SK-N-SH treated with all-trans-retinoic acid at 6 μM for 48 hours (cell line): ENCODE data around the gene HES3.

ENCODE experiments used
- ATAC-seq: fragments of 200-7000 bp; cut with Tn5 transposase; 3 replicates; pipeline ENCODE4 v1.9.1; 2020; ENCODE audit warnings: mild to moderate bottlenecking, moderate library complexity
- ARNTL ChIP-seq: fragments of 450-650 bp; formaldehyde crosslinking; IDR thresholded peaks from 2 replicates; pipeline ENCODE4 v1.5.0; 2020; ENCODE audit warnings: low read depth, mild to moderate bottlenecking, moderate library complexity, borderline replicate concordance
- BACH2 ChIP-seq: fragments of 250-450 bp; sonication (Bioruptor Pico); IDR thresholded peaks from 2 replicates; pipeline ENCODE4 v1.9.0; 2021; ENCODE audit warnings: mild to moderate bottlenecking, borderline replicate concordance
- CSRNP3 ChIP-seq: fragments of 250-450 bp; sonication (Bioruptor Pico); IDR thresholded peaks from 2 replicates; pipeline ENCODE4 v1.5.1; 2021; ENCODE audit warnings: mild to moderate bottlenecking, moderate library complexity
- ESRRG ChIP-seq: fragments of 250-450 bp; sonication (Bioruptor Pico); IDR thresholded peaks from 2 replicates; pipeline ENCODE4 v1.6.1; 2021; ENCODE audit warnings: mild to moderate bottlenecking
- GLIS3 ChIP-seq: fragments of 250-450 bp; sonication (Bioruptor Pico); IDR thresholded peaks from 2 replicates; pipeline ENCODE4 v1.5.0; 2020; ENCODE audit warnings: mild to moderate bottlenecking, moderate library complexity
- ISL1 ChIP-seq: fragments of 250-450 bp; sonication (Bioruptor Pico); IDR thresholded peaks from 2 replicates; pipeline ENCODE4 v2.1.2; 2022; ENCODE audit warnings: mild to moderate bottlenecking, moderate library complexity
- PATZ1 ChIP-seq: fragments of 250-450 bp; sonication (Bioruptor Pico); IDR thresholded peaks from 2 replicates; pipeline ENCODE4 v1.8.0; 2020; ENCODE audit warnings: mild to moderate bottlenecking, moderate library complexity, borderline replicate concordance
- PPARA ChIP-seq: fragments of 250-450 bp; sonication (Bioruptor Pico); IDR thresholded peaks from 2 replicates; pipeline ENCODE4 v1.5.0; 2020; ENCODE audit warnings: mild to moderate bottlenecking, borderline replicate concordance
- RARB ChIP-seq: fragments of 250-450 bp; sonication (Bioruptor Pico); IDR thresholded peaks from 2 replicates; pipeline ENCODE4 v1.8.0; 2021; ENCODE audit warnings: mild to moderate bottlenecking, moderate library complexity
- SNAI2 ChIP-seq: fragments of 250-450 bp; sonication (Bioruptor Pico); IDR thresholded peaks from 2 replicates; pipeline ENCODE4 v1.5.0; 2020; ENCODE audit warnings: mild to moderate bottlenecking, moderate library complexity
- TCF4 ChIP-seq: fragments of 250-450 bp; sonication (Bioruptor Pico); IDR thresholded peaks from 2 replicates; pipeline ENCODE4 v1.8.0; 2021; ENCODE audit warnings: mild to moderate bottlenecking, moderate library complexity, borderline replicate concordance
- TOX ChIP-seq: fragments of 250-450 bp; sonication (Bioruptor Pico); IDR thresholded peaks from 2 replicates; pipeline ENCODE4 v1.8.0; 2021; ENCODE audit warnings: mild to moderate bottlenecking, moderate library complexity, borderline replicate concordance
- ZC3H10 ChIP-seq: fragments of 250-450 bp; sonication (Bioruptor Pico); IDR thresholded peaks from 2 replicates; pipeline ENCODE4 v1.5.1; 2021; ENCODE audit warnings: mild to moderate bottlenecking, moderate library complexity
- ZFP3 ChIP-seq: fragments of 250-450 bp; sonication (Bioruptor Pico); IDR thresholded peaks from 2 replicates; pipeline ENCODE4 v1.5.0; 2020; ENCODE audit warnings: mild to moderate bottlenecking, moderate library complexity
- ZFP30 ChIP-seq: fragments of 450-650 bp; formaldehyde crosslinking; IDR thresholded peaks from 2 replicates; pipeline ENCODE4 v1.5.0; 2022; ENCODE audit warnings: mild to moderate bottlenecking, moderate library complexity
- ZNF565 ChIP-seq: fragments of 450-650 bp; formaldehyde crosslinking; conservative IDR thresholded peaks from 2 replicates; pipeline ENCODE4 v1.5.0; 2020; ENCODE audit warnings: low read depth, mild to moderate bottlenecking, moderate library complexity
- ZNF70 ChIP-seq: fragments of 450-650 bp; formaldehyde crosslinking; IDR thresholded peaks from 2 replicates; pipeline ENCODE4 v1.5.0; 2020; ENCODE audit warnings: mild to moderate bottlenecking, moderate library complexity
- ZNF8 ChIP-seq: fragments of 450-650 bp; formaldehyde crosslinking; IDR thresholded peaks from 2 replicates; pipeline ENCODE4 v1.5.0; 2020; ENCODE audit warnings: mild to moderate bottlenecking, moderate library complexity
- TF ChIP-seq, protein P1 (sequence below): fragments of 250-450 bp; sonication (Bioruptor Pico); IDR thresholded peaks from 2 replicates; pipeline ENCODE4 v1.5.1; 2020; ENCODE audit warnings: low read depth, mild to moderate bottlenecking, moderate library complexity
- TF ChIP-seq, protein P2 (sequence below): fragments of 250-450 bp; sonication (Bioruptor Pico); IDR thresholded peaks from 2 replicates; pipeline ENCODE4 v1.5.0; 2020; ENCODE audit warnings: mild to moderate bottlenecking, moderate library complexity
- TF ChIP-seq, protein P3 (sequence below): fragments of 250-450 bp; sonication (Bioruptor Pico); IDR thresholded peaks from 2 replicates; pipeline ENCODE4 v1.8.0; 2021; ENCODE audit warnings: low read depth, mild to moderate bottlenecking, moderate library complexity, borderline replicate concordance

Gene HES3

DNA sequence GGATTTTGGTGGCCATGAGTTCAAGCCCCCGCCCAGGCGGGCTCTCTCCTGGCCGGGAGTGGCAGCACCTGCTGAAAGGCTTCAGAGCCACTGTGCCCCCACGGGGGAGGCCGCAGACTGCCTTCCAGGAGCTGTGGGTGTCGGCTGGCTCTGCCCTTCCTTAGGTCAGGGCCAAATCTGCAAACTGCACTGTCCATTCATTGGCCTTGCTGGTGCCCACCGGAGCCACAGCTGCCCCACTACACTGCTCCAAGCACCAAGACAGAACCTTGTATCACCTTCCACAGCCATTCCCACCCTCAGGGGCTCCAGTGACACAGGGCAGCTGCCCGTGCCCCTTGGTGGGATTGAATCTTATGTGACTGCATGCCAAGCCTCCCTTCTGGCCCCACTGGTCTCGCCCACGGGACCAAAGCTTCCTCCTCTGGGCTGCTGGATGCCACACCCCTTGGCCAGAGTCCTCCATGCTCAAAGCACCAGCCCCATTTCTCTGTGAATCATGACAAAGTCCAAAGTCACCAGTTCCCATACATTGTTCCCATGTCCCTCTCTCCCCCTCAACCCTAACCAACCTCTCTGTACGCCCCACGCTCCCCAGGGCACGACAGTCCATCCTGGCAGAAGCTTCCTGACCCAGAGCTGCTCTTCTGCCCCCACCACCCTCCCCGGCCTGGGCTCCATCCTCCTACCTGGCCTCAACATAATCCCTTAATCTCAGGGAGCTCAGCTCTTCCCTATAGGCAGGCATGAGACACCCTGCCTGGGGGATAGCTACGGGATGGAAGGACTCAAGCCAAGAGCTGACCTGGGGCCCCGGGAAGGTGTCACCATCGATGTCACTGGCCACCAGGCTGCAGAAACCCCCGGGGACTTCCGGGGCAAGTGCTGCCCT is 37.8 kb downstream of the HES3 start:
- ATAC-seq, result no peak
- no peak for TF ChIP-seq TCF4
- TF ChIP-seq ZFP30 (CRISPR knock-in tag), result no peak
- TF ChIP-seq, protein P1, sequence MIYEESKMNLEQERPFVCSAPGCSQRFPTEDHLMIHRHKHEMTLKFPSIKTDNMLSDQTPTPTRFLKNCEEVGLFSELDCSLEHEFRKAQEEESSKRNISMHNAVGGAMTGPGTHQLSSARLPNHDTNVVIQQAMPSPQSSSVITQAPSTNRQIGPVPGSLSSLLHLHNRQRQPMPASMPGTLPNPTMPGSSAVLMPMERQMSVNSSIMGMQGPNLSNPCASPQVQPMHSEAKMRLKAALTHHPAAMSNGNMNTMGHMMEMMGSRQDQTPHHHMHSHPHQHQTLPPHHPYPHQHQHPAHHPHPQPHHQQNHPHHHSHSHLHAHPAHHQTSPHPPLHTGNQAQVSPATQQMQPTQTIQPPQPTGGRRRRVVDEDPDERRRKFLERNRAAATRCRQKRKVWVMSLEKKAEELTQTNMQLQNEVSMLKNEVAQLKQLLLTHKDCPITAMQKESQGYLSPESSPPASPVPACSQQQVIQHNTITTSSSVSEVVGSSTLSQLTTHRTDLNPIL, result no peak
- no peak for TF ChIP-seq ISL1 (CRISPR knock-in tag)
- TF ChIP-seq BACH2 (CRISPR knock-in tag), result no peak
- no peak for TF ChIP-seq RARB
- TF ChIP-seq ZC3H10, result no peak
- TF ChIP-seq CSRNP3 (CRISPR knock-in tag), result no peak
- no peak for TF ChIP-seq ZNF70 (CRISPR knock-in tag)
- no peak for TF ChIP-seq GLIS3
- TF ChIP-seq PATZ1 (CRISPR knock-in tag), result no peak
- no peak for TF ChIP-seq ARNTL

DNA sequence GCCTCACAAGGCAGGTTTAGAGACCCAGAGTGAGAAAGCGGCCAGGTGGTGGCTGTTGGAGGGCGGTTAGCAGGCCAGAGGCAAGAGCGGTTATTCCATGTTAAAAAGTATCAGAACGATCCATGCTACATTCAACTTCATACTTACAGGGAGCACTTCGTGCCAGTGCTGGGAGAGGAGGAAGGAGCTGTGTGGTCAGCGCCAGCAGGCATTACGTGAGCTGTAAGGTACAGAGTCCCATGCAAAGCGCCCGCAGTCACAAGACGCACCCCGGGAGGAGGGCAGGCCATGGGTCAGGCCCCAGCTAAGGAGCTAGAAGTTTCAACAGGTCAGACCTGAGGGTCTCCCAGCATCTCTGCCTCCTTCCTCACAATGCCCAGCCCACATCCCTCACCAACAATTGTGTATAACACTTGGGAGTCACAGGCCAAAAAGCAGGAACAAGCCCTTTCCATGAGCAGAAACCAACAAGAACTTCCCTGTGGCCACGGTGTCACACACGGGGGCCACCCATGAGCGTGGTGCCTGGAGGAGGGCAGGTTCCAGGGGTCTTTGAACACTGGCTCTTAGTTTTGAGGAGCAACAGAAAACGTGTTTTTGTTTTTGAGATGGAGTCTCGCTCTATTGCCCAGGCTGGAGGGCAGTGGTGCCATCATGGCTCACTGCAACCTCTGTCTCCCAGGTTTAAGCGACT is 38.7 kb downstream of the HES3 start:
- no peak for ATAC-seq

DNA sequence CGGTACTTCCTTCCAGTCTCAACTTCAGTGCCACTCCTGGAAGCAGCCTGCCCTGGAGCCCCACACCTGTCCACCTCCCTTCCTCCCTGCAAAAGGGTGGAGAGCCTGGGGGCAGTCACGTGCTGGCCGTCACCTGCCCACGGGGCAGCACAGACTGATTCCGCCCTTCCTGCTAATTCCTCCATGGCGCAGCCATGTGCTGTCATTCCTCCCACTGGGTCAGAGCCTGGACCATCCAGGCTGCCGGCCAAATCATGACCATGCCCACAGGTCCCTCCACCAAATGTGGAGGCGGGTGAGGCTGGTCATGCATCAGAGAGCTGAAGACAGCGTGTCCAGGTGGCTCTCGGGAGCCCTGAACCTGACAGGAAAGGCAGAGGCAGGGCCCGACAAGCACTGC is 41.4 kb downstream of the HES3 start:
- no peak for ATAC-seq
- TF ChIP-seq ZC3H10, result no peak
- TF ChIP-seq, protein P2, sequence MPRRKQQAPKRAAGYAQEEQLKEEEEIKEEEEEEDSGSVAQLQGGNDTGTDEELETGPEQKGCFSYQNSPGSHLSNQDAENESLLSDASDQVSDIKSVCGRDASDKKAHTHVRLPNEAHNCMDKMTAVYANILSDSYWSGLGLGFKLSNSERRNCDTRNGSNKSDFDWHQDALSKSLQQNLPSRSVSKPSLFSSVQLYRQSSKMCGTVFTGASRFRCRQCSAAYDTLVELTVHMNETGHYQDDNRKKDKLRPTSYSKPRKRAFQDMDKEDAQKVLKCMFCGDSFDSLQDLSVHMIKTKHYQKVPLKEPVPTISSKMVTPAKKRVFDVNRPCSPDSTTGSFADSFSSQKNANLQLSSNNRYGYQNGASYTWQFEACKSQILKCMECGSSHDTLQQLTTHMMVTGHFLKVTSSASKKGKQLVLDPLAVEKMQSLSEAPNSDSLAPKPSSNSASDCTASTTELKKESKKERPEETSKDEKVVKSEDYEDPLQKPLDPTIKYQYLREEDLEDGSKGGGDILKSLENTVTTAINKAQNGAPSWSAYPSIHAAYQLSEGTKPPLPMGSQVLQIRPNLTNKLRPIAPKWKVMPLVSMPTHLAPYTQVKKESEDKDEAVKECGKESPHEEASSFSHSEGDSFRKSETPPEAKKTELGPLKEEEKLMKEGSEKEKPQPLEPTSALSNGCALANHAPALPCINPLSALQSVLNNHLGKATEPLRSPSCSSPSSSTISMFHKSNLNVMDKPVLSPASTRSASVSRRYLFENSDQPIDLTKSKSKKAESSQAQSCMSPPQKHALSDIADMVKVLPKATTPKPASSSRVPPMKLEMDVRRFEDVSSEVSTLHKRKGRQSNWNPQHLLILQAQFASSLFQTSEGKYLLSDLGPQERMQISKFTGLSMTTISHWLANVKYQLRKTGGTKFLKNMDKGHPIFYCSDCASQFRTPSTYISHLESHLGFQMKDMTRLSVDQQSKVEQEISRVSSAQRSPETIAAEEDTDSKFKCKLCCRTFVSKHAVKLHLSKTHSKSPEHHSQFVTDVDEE (CRISPR knock-in tag), result no peak
- no peak for TF ChIP-seq SNAI2
- no peak for TF ChIP-seq TOX (CRISPR knock-in tag)
- TF ChIP-seq ARNTL, result no peak
- TF ChIP-seq, protein P1, result no peak
- no peak for TF ChIP-seq TCF4
- TF ChIP-seq ZNF565, result no peak
- TF ChIP-seq, protein P3, sequence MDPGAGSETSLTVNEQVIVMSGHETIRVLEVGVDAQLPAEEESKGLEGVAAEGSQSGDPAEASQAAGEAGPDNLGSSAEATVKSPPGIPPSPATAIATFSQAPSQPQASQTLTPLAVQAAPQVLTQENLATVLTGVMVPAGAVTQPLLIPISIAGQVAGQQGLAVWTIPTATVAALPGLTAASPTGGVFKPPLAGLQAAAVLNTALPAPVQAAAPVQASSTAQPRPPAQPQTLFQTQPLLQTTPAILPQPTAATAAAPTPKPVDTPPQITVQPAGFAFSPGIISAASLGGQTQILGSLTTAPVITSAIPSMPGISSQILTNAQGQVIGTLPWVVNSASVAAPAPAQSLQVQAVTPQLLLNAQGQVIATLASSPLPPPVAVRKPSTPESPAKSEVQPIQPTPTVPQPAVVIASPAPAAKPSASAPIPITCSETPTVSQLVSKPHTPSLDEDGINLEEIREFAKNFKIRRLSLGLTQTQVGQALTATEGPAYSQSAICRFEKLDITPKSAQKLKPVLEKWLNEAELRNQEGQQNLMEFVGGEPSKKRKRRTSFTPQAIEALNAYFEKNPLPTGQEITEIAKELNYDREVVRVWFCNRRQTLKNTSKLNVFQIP (CRISPR knock-in tag), result no peak
- TF ChIP-seq RARB, result no peak
- TF ChIP-seq PPARA (CRISPR knock-in tag), result no peak
- TF ChIP-seq ESRRG (CRISPR knock-in tag), result no peak
- no peak for TF ChIP-seq ZFP3 (CRISPR knock-in tag)
- no peak for TF ChIP-seq ISL1 (CRISPR knock-in tag)
- no peak for TF ChIP-seq BACH2 (CRISPR knock-in tag)
- no peak for TF ChIP-seq ZNF70 (CRISPR knock-in tag)
- no peak for TF ChIP-seq PATZ1 (CRISPR knock-in tag)

More for the DNA sequence above, 38.7 kb downstream of the HES3 start:
- TF ChIP-seq RARB, result no peak
- no peak for TF ChIP-seq ZNF8
- TF ChIP-seq ESRRG (CRISPR knock-in tag), result no peak
- TF ChIP-seq PPARA (CRISPR knock-in tag), result no peak
- TF ChIP-seq ZC3H10, result no peak
- TF ChIP-seq ZNF70 (CRISPR knock-in tag), result no peak
- no peak for TF ChIP-seq TOX (CRISPR knock-in tag)
- no peak for TF ChIP-seq ARNTL
